IPS DF 19.7 (cell line): Measurements from ENCODE around the gene VWA8.

ENCODE experiments used
- DNase-seq: peaks from one replicate; pipeline ENCODE4 v3.0.0-alpha.2; 2013; ENCODE audit warnings: low read depth, low spot score

VWA8 gene

DNA sequence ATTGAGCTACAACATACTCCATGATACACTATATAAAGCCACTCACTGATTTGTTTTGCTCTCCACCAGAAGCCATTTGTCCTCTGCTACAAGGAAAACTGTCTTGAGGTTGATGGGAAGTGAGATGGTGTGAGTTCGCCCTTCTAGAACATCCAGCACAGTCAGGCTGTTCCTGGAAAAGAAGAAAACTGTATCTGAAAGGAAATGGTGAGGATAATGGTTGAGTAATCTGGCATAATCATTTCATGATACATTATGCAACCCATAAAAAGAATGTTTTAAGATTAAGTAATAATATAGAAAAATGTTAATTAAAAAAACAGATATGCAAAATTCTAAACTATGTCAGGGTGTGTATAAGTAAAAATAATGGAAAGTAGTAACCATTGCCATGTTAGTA is 269.6 kb downstream of the VWA8 start:
- DNase-seq, result no peak

- no peak for DNase-seq
Measured at GRCh38 chr13:41682766-41683165, 278.1 kb downstream of the VWA8 start.

DNA sequence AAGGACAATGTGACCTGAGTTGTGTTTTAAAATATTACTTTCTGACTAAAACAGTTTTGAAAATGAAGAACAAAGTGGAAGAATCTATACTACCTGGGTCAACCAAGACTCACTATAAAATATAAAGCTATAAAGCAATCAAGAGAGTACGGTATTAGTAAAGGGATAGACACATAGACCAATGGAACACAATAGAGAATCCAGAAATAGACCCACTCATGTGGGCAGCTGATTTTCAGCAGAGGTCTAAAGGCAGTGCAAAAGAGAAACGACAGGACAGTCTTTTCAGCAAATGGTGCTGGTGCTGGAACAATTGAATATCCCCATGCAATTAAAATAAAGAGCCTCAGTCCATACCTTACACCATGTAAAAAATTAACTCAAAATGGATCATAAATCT is 278.9 kb downstream of the VWA8 start:
- no peak for DNase-seq

GRCh38 chr13:41681587-41681986 is 279.3 kb downstream of the VWA8 start:
- DNase-seq, result no peak

GRCh38 chr13:41680900-41681299 is 280.0 kb downstream of the VWA8 start:
- no peak for DNase-seq

GRCh38 chr13:41678848-41679247 is 282.1 kb downstream of the VWA8 start:
- no peak for DNase-seq

DNA sequence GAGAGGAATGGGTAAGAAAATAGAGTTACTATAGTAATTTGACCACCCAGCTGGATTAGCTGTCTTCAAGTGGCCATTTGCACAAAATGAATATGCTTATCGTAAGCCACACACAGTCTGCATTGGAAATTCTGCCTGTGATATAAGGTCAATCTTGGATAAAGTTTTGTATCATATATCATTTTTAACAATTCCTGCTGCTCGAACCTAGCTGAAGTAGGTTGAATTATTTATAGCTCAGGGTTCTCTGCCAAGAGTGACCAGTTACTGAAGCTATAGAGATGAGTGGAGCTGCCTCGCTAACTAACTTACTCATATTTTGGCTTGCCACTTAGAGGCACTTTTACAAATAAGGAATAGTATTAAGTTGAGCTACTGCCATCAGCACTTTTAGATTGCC is 282.7 kb downstream of the VWA8 start:
- no peak for DNase-seq

GRCh38 chr13:41675306-41675705 is 285.6 kb downstream of the VWA8 start:
- no peak for DNase-seq

- DNase-seq, result no peak
Measured at GRCh38 chr13:41674246-41674645, 286.7 kb downstream of the VWA8 start.

DNA sequence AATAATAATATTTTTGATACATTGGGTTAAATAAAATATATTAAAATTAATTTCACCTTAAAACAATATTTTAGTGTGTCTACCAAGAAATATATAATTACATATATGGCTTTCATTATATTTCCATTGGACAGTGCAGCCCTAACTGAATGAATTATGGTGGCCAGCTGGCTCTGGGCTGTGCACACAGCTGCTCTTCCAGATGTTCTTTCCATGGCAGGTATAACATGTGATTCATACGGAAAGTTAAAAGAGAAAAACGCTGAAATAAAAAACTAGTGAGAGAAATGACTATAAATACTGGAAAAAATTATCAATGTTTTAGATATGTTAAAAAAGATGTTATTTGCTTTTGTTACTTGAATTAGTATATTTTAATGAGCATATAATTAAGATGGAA is 287.3 kb downstream of the VWA8 start:
- no peak for DNase-seq

GRCh38 chr13:41670873-41671443 is 290.0 kb downstream of the VWA8 start:
- no peak for DNase-seq

DNA sequence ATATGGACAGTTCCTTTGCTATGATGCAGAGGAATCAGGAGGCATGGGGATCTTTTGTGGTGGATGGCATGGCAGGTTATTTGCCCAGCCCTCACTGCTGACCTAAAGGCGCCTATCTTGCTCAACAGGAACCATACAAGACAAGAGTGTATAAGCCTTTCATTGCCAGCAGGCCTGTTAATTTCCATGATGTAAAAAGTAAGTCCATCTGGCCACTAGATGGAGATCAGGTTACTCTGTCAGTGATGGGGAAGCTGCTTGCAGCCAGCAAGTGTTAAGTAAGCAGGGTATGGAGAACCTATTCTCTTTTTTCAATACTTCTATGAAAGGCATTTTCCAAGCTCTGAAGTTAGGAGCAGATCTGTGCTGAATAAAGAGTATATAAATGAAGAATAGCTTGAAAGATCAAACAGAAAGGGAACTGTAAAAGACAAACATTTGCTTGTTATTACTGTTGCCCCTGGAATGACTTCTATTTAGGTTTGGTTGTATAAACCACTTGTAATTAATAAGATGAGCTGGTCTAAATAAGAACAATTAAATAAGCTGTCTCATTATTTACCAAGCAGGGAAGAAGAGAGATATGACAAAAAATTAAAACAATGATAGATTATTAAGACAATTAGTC is 292.7 kb downstream of the VWA8 start:
- DNase-seq, result peak; percentile 61

DNA sequence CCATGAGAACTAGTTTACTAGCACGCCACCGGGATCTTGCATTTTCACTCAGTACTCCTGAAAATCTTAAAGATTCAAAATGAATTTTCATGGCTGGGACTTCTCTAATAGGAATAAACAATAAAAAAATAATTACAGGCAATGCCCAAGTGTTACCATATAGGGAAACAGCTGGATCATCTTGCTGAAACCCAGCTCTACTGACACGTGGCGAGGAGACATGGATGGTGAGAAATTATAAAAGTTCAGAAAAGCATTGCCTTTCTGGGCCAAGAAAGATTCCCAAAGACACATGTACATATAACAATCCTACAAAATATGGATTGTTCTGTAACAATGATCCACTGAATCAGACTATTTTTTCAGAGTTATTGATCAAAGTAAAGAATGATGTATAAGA is 294.3 kb downstream of the VWA8 start:
- no peak for DNase-seq

- DNase-seq, result no peak
Measured at GRCh38 chr13:41660411-41660810, 300.5 kb downstream of the VWA8 start.

DNA sequence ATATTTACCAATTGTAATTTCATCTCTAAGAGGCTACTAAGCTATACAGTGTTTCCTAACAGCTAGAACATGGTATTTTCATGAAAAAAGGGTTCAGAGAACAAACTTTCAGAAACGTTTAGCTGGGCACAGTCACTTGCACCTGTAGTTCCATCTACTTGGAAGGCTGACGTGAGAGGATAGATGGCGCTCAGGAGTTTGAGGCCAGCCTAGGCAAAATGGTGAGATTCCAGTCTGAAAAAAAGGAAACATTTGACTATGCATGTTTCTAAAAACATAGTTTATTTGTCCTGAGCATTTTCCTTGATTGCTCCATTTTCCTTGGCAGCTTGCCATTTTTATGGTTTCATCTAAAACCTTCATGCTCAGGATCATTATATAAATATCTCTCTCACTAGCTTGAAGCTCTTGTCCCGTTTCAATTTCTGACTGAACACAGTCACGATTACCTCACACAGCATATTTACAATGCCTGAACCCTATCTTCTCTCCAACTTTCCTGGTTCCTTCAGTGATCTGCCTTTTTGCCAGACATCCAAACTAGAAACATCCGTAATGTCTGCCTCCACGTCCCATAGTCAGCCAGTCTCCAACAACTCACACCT is 302.8 kb downstream of the VWA8 start:
- no peak for DNase-seq

GRCh38 chr13:41655997-41656396 is 304.9 kb downstream of the VWA8 start:
- DNase-seq, result no peak

- no peak for DNase-seq
Measured at GRCh38 chr13:41654796-41655195, 306.1 kb downstream of the VWA8 start.

DNA sequence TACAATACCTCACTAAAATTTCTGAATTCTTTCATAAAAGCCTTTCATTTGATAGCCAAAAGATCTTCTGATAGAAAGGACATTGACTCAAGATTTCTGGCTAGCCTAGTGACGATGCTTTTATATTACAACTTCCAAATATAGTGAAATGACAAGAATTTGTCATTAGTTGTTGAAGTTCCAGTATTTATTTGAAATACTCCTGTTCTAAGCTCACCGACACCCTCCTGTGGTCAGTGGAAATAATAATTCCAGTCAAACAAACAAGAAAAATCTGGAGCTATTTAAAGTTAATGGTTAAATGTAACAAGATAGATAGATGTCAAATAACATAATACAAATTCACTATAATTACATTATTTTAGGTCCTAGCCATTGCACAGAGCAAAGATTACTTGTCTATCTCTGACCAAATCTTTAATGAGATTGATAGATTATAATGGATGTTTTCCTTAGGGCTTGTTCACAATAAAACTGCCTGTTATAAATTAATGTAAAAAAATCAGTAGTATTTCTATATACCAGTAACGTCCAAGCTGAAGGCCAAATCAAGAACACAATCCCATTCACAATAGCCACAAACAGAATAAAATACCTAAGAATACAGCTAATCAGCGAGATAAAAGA is 308.1 kb downstream of the VWA8 start:
- no peak for DNase-seq

DNA sequence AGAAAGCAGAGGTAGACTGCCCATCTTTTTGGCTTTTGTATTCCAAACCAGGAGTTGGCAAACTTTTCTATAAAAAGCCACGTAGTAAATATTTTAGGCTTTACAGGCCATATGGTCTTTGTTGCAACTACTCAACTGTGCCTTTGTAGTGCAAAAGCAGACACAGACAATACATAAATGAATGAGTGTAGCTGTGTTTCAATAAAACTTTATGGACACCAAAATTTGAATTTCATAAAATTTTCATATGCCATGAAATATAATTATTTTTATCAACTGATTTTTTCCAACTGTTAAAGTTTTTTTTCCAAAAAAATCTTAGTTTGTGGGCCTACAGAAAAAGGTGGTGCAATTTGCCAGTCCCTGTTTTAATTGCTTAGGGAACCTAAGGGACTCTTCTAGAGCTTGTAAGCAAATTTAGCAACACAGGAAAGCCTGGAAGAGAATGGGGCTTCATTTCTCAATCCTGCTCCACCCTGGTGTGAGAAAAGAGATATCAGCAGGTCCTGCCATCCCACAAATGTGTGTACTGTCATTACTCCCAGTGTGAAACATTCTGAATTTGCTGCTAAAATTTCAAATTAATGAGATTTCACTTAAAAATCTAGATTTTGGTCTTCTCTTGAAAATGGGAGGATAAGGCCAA is 309.4 kb downstream of the VWA8 start:
- no peak for DNase-seq

- no peak for DNase-seq
Measured at GRCh38 chr13:41650706-41651105, 310.2 kb downstream of the VWA8 start.

DNA sequence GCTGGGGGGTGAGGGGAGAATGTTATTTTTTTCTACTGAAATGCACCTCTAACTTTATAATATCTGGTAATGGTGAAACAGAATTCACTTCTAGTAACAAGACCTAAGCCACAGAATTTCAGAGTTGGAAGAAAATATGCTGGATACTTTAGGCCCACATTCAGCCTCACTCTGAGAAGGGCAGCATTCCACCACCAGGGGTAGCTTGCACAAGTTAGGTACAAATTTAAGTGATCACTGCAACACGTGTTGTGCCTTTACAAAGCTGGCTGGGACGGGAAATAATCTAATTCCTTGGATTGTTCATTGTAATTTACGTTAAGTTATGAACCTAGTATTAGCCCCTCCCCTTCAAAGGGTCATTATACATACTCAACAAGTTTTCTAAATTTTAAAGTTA is 311.2 kb downstream of the VWA8 start:
- no peak for DNase-seq

- DNase-seq, result no peak
Measured at GRCh38 chr13:41648314-41648935, 312.5 kb downstream of the VWA8 start.
